ENCODE measurements around the gene CYTH3.

- TF ChIP-seq CTCF (IDR thresholded peaks at IDR 0.05) (no peak), POLR2A (IDR thresholded peaks at IDR 0.05) (no peak), POLR2AphosphoS5 (IDR thresholded peaks at IDR 0.05) (no peak)
These were observed 101.6 kb downstream of the CYTH3 start for GRCh38 chr7:6170571-6171531.

Measured in prostate gland (tissue), 2 donors.